Fibroblast of the aortic adventitia (primary cell): ENCODE data around the gene PTGIR. TPM values are rescaled to one million over a fixed set of nuclear protein-coding genes. Genes with fewer than 3 reads are reported as not detected.

Experiments
- DNase-seq: peaks from one replicate; pipeline ENCODE4 v3.0.0-alpha.2; 2010; ENCODE audit warnings: low read depth
- H3K4me3 ChIP-seq: 2 replicates; pipeline ENCODE4 v1.5.1; 2011; ENCODE audit warnings: low read depth, mild to moderate bottlenecking, control low read depth, low read length, moderate library complexity
- total RNA-seq: library from RNA; depleted of rRNA; stranded (reverse); fragments of >200 nt; gene quantifications from 2 replicates; pipeline ENCODE4 v1.2.3, GENCODE V29; 2012; ENCODE audit warnings: low replicate concordance
- TF ChIP-seq, protein P1 (sequence below): IDR thresholded peaks from 2 replicates; pipeline ENCODE4 v1.5.1; 2011; ENCODE audit warnings: mild to moderate bottlenecking, low read length, control low read depth, inconsistent platforms; ENCODE audit not compliant: insufficient read depth

The PTGIR gene
- total RNA-seq, 1 donor, result 23.2 TPM

DNA sequence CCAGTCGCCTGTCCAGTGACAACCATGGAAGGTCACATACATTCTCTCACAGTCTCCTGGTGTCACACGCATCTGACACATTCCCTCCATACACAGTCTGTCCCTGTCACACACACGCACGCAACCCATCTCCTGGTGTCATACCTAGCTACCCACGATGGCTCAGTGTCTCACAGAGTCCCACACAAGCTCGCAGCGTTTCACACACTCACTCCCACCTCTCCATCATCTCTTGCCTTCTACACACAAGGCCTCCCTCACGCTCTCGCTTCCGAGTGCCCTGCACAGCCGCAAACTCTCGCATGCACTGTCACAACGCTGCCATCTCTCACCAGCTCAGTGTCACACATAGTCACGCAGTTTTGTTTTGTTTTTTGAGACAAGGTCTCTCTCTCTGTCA lies 12.3 kb upstream of the PTGIR start:
- no peak for DNase-seq
- TF ChIP-seq, protein P1, sequence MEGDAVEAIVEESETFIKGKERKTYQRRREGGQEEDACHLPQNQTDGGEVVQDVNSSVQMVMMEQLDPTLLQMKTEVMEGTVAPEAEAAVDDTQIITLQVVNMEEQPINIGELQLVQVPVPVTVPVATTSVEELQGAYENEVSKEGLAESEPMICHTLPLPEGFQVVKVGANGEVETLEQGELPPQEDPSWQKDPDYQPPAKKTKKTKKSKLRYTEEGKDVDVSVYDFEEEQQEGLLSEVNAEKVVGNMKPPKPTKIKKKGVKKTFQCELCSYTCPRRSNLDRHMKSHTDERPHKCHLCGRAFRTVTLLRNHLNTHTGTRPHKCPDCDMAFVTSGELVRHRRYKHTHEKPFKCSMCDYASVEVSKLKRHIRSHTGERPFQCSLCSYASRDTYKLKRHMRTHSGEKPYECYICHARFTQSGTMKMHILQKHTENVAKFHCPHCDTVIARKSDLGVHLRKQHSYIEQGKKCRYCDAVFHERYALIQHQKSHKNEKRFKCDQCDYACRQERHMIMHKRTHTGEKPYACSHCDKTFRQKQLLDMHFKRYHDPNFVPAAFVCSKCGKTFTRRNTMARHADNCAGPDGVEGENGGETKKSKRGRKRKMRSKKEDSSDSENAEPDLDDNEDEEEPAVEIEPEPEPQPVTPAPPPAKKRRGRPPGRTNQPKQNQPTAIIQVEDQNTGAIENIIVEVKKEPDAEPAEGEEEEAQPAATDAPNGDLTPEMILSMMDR, result no peak
- no peak overlapping the region for H3K4me3 ChIP-seq

DNA sequence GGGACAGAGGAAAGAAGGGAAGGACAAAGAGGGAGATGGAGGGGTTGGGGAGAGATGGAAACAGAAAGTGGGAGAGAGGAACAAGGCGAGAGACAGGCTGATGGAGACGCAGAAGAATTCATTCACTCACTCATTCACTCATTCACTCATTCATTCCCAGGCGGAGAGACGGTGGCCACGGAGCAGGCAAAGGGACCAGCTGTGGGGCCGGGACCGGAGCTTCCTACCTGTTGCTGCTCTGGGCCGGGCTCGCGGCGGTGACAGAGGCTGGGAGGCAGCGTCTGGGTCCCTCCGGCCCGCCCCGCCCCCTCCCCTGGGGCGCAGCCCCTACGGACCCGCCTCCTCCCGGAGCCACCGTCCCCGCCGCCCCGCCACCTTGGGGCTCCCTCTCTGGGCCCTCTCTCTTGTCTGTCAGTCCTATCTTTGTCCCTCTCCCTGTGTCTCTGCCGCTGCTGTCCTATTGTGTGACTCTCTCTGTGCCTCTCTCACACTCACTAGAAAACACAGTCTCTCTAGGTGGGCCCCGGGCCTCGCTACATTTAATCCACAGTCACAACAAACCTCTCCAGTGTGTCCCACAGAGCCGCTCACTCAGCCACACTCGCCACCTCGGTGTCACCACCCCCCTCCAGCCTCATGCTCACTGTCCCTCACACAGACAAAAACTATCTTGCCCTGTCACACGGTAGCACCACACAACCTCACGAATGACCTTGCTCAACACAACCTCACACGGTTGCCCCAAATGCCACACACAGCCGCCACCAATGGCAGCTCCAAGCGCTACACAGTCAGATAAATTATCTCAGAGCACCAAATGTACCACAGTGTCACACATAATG lies 11.3 kb upstream of the PTGIR start, which contains the start of gene GNG8:
Gene GNG8 (minus strand): TSS at position 283 of the 842 bp plus-strand sequence. CDS start 1,520 bp downstream, outside the sequence.
- no peak within 1 kb of the TSS for H3K4me3 ChIP-seq
- DNase-seq, result no peak
- TF ChIP-seq, protein P1, result no peak

DNA sequence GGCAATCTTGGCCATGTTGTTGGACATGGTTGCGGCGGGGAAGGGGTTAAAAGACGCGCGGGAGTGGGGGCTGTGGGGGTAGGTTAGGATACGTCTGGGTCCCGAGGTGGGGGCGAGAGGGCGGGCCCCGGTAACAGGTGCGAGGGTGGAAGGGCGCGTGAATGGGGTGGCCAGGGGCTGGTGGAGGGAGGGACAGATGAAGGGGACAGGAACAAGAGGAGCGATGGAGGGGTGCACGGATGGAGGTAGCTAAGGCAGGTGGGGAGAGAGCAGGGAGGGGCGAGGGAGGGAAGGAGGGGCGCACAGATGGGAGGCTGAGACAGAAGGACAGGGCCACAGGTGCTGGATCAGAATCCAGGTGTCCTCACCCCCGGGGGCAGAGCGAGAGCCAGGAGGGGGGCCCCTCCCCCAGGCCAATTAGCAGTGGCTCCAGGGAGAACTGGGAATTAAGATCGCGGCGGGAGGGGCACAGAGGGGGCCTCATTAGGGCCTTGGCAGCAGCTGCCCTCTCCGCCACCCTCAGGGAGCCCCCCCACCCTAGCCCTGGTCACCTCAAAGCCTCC lies 9.8 kb upstream of the PTGIR start:
- TF ChIP-seq, protein P1, result no peak
- peak overlapping the region; percentile 44 for H3K4me3 ChIP-seq
- no peak for DNase-seq

DNA sequence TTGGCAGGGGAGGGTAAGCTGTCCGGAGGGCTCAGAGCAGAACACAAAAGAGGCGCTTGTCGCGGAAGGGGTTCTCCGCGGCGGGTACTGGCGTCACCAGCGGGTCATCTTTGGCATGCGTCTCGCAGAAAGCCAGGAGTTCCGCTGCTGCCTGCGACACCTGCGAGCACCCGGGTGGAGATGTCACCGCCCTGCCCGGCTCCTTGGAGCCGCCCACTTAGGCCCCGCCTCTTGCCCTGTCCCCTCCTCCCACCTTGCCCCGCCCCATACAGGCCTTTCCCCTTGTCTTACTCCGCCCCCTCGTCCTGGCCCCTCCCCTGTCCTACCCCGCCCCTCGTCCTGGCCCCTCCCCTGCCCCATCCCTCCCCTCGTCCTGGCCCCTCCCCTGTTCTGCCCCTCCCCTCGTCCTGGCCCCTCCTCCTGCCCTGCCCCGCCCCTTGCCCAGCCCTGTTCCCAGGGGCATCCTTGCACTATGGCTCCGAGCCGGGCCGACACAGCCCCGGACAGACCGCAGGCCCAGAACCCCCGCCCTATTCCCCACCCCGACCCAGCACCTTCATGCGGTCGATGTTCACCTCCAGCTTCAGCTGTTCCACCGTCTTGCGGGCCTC lies 9.3 kb upstream of the PTGIR start:
- H3K4me3 ChIP-seq, result peak overlapping the region; percentile 44
- TF ChIP-seq, protein P1, result no peak
- peak; percentile 73 for DNase-seq

DNA sequence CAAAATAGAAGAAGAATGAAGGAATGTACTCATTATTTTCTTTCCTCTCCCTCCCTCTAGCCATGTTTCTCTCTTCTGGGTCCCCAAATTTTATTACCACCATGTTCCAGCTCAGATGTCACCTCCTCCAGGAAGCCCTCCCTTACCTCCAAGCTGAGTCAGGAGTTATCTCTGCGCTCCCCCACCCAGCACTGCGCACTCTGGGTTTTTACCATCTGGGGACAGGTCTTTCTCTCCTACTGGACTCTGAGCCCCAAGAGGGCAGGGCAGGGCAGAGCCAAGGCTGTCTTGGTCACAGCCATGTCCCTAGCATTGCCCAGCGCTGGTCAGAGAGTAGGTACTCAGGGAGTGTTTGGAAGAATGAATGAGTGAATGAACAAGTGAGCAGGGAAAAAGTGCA lies 8.2 kb upstream of the PTGIR start:
- no peak for DNase-seq
- TF ChIP-seq, protein P1, result no peak
- H3K4me3 ChIP-seq, result no peak overlapping the region

DNA sequence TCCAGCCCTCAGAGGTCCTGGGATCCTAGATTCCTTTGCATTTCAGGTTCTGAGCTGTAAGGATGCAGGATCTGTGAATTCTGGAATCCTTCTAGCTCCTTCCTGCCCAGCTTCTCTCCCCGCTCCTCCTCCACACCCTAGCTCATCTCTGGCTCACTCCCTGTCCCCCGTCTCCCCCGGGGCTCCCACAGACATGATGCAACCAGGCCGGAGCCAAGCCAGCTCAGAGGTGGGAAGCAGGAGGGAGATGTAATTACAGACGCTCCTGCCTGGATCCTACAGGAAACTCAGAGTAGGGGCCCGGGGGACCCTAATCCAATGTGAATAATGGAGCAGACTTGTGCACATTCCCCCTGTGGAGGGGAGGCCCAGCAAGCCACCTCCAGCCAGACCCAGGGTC lies 6.6 kb upstream of the PTGIR start:
- no peak overlapping the region for H3K4me3 ChIP-seq
- DNase-seq, result peak; percentile 34
- TF ChIP-seq, protein P1, result no peak
